IMR-90 (cell line): ENCODE measurements around the gene IGHMBP2.

Source experiments
- BHLHE40 ChIP-seq: fragments of 150-350 bp; IDR thresholded peaks from 2 replicates; pipeline ENCODE4 v1.6.1; 2016; ENCODE audit warnings: mild to moderate bottlenecking, low read depth, low read length
- POLR2A ChIP-seq: IDR thresholded peaks from 2 replicates; pipeline ENCODE4 v1.6.1; 2012; ENCODE audit warnings: mild to moderate bottlenecking, low read depth, low read length
- RFX5 ChIP-seq: IDR thresholded peaks from 2 replicates; pipeline ENCODE4 v1.8.0; 2012; ENCODE audit warnings: low read depth, mild to moderate bottlenecking, low read length, moderate library complexity
- USF2 ChIP-seq: fragments of 150-350 bp; IDR thresholded peaks from 2 replicates; pipeline ENCODE4 v1.6.1; 2017; ENCODE audit warnings: mild to moderate bottlenecking, antibody characterized with exemption, low read length, low read depth
- TF ChIP-seq, protein P1 (sequence below): conservative IDR thresholded peaks from 2 replicates; pipeline ENCODE4 v1.5.1; 2012; ENCODE audit warnings: mild to moderate bottlenecking, low read depth, low read length, improper control_type of control experiment

DNA sequence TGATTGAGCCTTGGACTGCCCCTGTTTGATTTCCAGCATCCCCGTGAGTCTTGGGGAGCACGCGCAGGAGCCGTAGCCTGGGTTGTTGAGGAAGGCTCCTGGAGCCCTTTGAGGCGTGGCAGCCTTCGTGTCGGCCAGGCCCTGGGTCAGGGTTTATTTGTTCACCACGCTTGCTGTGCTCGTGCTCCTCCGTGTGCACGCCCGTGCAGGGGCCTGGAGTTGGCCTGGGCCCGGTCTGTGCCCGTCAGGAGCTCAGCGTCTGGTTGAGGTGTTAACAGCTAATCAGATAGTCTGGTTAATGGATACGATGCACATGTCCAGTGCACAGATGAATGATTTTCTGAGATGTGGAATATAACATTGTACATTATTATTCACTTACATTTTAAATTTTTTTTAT is 8.0 kb downstream of the IGHMBP2 start:
- TF ChIP-seq, protein P1, sequence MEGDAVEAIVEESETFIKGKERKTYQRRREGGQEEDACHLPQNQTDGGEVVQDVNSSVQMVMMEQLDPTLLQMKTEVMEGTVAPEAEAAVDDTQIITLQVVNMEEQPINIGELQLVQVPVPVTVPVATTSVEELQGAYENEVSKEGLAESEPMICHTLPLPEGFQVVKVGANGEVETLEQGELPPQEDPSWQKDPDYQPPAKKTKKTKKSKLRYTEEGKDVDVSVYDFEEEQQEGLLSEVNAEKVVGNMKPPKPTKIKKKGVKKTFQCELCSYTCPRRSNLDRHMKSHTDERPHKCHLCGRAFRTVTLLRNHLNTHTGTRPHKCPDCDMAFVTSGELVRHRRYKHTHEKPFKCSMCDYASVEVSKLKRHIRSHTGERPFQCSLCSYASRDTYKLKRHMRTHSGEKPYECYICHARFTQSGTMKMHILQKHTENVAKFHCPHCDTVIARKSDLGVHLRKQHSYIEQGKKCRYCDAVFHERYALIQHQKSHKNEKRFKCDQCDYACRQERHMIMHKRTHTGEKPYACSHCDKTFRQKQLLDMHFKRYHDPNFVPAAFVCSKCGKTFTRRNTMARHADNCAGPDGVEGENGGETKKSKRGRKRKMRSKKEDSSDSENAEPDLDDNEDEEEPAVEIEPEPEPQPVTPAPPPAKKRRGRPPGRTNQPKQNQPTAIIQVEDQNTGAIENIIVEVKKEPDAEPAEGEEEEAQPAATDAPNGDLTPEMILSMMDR: no peak
- TF ChIP-seq RFX5 (no peak), POLR2A (no peak), USF2 (no peak), BHLHE40 (no peak)
